SU-DHL-6 (cell line): ENCODE measurements around the gene LDLRAD3.

Experiments
- EZH2phosphoT487 ChIP-seq: fragments of 200-600 bp; sonication (generic), shearing (Covaris generic); conservative IDR thresholded peaks from 2 replicates; pipeline ENCODE4 v1.6.1; 2018; ENCODE audit warnings: mild to moderate bottlenecking, antibody characterized with exemption, low read length, moderate library complexity, mixed read lengths
- TF ChIP-seq, protein P1 (sequence below): fragments of 200-600 bp; sonication (generic); IDR thresholded peaks from one replicate; pipeline ENCODE4 v1.5.1; 2017; ENCODE audit warnings: antibody characterized with exemption, mild to moderate bottlenecking, low read length, moderate library complexity; ENCODE audit not compliant: insufficient read depth, poor library complexity, severe bottlenecking

DNA sequence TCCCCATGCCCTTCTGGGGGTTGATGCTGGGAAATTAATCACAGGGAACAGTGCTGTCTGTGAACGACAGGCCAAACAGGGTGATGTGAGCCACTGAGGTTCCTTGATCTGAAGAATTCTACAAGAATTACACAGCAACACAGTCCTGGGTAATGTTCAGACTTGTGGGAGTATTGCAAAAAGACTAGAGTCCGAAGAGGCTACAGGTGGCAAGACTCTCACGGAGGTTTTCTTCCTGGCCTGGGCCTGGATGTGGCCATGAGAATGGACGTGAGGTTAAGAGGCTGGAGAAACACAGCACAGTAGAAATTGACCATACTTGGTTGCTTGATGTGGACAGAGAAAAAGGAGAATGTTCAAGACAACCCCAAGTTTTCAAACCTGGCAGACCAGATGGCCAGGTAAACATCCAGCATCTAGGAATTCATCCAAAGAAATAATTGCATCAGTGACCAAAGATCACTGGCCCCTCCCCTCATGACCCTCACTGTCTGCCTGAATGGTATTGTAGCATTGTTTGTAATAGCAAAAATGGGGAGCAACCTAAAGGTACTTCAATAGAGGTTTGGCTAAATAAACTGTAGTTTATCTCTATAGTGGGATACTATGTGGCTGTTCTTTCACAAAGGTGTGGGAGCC lies 274.5 kb downstream of the LDLRAD3 start:
- TF ChIP-seq, protein P1, sequence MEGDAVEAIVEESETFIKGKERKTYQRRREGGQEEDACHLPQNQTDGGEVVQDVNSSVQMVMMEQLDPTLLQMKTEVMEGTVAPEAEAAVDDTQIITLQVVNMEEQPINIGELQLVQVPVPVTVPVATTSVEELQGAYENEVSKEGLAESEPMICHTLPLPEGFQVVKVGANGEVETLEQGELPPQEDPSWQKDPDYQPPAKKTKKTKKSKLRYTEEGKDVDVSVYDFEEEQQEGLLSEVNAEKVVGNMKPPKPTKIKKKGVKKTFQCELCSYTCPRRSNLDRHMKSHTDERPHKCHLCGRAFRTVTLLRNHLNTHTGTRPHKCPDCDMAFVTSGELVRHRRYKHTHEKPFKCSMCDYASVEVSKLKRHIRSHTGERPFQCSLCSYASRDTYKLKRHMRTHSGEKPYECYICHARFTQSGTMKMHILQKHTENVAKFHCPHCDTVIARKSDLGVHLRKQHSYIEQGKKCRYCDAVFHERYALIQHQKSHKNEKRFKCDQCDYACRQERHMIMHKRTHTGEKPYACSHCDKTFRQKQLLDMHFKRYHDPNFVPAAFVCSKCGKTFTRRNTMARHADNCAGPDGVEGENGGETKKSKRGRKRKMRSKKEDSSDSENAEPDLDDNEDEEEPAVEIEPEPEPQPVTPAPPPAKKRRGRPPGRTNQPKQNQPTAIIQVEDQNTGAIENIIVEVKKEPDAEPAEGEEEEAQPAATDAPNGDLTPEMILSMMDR: no peak
- no peak for TF ChIP-seq EZH2phosphoT487
